Activated T-cell treated with anti-CD3 and anti-CD28 coated beads, Interleukin-2, amount 50 U/mL, for 1 hour (primary cell): ENCODE results near the gene C4orf33.
"Not testable (repeated sequence)": the region's sequence is repeated elsewhere in the genome, so short reads cannot be mapped to it uniquely, and the experiment has no call there.

Source experiments
- DNase-seq: peaks from one replicate; pipeline ENCODE4 v3.0.0-alpha.2; 2020

C4orf33 gene, protein sequence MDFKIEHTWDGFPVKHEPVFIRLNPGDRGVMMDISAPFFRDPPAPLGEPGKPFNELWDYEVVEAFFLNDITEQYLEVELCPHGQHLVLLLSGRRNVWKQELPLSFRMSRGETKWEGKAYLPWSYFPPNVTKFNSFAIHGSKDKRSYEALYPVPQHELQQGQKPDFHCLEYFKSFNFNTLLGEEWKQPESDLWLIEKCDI

DNA sequence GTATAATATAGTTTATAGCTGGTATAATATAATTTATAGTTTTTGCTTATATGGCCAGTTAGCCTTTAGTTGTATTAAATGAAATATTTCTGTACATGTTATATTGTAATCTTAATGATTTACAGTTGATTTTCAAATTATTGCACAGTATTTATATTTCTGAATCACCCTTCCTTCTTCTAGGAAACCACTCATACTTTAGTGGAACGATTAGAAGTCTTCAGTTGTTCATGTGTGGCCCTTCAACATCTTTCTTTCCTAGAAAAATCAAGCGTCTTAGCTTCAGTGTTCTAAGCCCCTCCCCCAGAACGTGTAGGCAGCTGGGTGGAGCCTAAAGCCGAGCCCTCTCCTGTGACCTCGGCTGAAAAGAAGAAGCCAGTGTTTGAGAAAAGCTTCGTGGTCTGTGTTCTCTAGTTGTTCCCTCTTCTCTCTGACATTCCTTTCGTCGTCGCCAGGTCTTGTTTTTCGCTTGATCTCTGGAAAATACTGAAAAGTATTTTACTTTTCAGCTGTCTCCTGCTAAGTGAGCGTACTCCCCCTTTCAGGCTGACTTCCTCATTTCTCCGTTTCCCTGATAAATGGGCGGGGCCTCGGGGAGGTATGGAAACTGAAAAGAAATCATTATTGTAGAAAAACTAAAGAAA, at the start of gene C4orf33:
TSS of gene C4orf33 (plus strand) at position 342 of the 644 bp plus-strand sequence. CDS start 6,459 bp downstream, outside the sequence.
- DNase-seq: peak; percentile 71

DNA sequence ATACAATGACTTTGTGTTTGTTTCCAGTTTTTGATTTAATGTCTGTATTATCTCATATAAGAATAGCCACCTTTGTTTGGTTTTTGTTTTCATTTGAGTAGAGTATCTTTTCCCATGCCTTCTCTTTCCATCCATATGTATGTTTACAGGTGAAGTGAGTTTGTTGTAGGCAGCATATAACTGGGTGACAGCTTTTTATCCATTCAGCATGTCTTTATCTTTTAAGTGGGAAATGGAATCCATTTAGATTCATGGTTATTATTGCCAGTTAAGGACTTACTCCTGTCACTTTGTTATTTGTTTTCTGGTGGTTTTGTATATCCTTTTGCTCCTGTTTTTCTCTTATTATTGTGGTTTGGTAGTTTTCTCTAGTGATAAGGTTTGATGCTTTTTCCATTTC, 36.9 kb upstream of the C4orf33 start:
- no peak for DNase-seq

DNA sequence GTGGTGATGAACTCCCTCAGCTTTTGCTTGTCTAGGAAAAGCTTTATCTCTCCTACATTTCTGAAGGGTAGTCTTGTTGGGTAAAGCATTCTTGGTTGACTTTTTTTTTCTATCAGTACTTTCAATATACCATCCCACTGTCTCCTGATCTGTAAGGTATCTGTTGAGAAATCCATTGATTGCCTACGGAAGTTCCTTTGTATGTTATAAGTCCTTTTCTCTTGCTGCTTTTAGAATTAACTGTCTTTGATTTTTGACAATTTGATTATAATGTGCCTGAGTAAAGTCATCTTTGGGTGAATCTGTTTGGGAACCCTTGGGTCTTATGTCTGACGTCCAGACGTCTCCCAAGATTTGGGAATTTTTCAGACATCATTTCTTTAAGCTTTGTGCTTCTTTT, 33.4 kb upstream of the C4orf33 start:
- no peak for DNase-seq

DNA sequence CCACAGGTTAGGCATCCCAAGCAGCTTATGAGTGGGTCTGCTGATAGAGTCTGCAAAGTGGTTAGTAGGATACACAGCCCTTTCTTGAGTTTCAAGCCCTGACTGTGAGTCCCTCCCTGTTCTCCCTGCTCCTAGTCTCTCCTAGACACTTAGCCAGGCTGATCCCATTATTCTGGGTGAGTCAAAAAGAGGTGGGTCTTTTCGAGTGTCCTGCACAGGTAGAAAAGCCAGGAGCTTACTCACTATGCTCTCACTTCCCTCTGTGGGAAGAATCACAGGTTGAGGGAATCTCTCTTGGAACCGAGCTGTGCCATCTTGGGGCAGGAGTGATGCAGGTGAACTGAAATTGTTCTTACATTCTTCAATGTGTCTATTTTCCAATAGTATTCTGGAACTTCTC, 32.3 kb upstream of the C4orf33 start:
- DNase-seq: no peak

DNA sequence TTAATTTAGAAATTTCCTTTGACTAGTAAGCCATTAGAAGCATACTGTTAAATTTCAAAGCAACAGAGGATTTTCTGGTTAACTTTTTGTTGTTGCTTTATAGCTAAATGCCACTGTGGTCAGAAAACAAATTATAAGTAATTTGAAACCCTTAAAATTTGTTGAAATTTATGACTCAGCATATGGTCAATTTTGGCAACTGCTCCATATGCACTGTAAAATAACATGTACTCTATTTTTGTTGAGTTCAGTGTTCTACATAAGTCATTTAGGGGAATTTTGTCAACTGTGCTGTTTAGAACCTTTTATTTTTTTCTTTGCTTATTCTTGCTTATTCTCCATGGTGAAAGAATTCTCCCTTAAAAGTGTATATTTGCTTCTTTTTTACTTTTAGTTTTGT, 31.2 kb upstream of the C4orf33 start:
- DNase-seq: no peak

DNA sequence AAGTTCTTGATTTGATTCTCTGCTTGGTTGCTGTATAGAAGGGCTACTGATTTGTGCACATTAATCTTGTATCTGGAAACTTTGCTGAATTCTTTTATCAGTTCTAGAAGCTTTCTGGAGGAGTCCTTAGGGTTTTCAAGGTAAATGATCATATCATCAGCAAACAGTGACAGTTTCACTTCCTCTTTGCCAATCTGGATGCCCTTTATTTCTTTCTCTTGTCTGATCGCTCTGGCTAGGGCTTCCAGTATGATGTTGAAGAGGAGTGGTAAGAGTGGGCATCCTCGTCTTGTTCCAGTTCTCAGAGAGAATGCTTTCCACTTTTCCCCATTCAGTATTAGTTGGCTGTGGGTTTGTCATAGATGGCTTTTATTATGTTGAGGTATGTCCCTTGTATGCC, 26.4 kb upstream of the C4orf33 start:
- not testable (repeated sequence) for DNase-seq

DNA sequence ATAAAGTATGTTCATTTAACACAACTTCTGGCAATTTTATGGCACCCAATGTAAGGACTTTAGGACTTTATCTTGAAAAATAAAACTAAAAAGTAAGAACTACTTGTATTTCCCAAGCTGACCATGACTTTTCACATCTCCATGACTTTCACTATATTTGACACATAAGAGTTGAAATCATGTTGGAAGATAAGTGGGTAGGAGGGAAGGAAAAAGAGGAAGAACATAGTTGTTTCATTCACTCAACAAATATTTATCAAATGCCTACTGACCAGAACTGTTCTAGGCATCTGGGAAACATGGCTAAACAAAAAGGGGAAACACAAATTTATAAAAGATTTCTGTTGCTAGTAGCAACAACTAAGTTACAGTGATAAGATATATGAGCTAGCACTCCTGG, 18.6 kb upstream of the C4orf33 start:
- DNase-seq: no peak

DNA sequence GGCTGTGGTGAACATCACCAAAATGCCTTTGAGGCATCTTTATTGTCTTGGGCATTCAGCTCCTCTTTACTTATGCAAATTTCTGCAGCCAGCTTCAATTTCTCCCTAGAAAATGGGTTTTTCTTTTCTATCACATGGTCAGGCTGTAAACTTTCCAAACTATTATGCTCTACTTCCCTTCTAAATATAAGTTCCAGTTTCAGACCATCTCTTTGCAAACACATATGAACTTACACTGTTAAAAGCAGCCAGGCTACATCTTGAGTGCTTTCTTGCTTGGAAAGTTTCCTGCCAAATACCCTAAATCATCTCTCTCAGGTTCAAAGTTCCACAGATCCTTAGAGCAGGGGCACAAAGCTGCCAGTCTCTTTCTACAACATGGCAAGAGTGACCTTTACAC, 15.8 kb upstream of the C4orf33 start:
- DNase-seq: no peak

DNA sequence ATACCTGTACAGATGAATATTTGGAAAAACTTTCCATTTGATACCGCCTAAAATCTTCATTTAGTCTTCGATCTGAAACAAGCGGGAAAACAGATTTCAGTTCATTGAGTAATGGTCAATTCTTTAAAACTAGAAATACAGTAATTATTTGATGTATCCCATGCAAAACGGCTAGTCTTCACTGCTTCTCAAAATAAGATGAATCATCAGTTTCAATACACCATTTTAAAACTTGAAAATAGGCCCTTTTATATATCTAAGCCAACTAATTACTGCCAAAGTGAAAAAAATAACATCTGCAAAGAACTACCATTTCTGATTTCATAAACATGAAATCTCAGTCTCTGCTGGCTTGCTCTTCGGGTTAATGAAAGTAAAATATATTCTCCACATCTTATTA, 13.7 kb upstream of the C4orf33 start:
- no peak for DNase-seq

DNA sequence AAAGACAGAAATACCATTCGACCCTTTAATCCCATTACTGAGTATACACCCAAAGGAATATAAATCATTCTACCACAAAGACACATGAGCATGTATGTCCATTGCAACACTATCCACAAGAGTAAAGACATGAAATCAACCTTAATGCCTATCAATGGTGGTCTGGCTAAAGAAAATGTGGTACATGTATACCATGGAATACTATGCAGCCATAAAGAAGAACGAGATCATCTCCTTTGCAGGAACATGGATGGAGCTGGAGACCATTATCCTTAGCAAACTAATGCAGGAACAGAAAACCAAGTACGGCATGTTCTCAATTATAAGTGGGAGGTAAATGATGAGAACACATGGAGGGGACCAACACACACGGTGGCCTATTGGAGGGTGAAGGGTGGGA, 10.5 kb upstream of the C4orf33 start:
- DNase-seq: no peak

DNA sequence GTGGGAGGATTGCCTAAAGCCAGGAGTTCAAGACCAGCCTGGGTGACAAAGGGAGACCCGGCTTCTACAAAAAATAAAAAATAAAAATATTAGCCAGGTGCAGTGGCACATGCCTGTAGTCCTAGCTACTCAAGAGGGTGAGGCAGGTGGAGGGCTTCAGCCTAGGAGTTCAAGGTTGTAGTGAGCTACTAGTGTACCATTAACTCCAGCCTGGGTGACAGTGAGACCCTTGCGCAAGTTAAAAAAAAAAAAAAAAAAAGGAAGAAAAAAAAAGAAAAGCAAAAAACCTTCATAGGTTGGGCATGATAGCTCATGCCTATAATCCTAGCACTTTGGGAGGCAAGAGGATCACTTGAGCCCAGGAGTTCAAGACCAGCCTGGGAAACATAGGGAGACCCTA, 8.4 kb upstream of the C4orf33 start:
- DNase-seq: no peak

DNA sequence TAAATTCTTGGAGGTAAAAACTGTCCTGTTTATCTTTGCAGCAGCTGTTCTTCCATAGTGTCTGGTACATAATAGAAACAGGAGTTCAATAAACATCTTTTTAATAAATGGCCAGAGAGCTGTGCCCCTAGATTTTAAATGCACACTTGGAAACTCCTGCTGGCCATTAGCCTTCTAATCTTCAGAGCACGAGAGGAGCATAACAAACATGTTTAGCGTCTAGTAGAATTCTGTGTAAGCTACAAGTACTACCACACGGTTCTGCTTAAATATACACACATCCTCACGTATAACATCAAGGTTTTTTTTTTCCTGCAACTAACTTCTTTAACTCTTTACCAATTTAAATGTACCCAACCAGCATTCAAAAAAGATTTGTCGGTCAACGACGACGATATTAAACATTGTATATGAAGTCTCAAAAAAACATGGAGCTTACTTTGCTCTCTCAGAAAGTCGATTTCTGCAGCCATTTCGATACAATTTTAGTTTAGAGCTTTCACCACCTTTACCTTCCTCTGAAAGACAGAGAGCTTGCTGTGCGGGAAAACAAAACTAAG, 3.2 kb upstream of the C4orf33 start:
- DNase-seq: no peak

DNA sequence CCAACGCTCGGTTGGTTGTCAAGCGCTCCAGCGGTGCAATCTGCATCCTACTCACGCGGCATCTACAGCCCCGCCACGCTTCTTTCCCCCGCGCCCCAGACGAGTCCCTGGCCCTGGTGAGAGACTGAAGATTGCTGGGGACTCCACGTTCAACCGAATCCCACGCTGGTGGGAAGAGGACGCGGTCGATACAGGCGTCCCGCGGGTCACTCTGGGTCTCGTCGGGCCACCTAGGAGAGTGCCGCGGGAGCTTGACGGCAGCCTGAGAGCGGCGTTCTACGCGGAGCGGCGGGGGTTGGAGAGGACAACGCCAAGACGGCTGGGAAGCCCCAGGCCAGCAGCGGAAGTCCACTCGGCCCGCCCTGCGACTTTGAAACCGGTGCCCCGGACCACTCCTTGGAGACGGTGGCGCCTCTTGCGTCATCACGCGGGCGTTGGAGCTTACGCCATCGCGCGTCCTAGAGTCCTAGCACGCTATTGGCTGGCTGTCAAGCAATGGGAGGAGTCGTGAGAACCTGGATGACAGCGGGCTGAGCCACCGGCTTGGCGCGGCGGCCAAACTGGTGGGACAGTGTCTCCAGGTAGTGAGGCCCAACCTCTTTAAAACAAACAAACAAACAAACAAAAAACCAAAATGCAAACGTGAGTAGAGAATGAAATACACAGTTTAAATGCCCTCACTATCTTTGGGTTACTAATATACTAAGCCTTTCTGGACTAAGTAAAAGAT, 2.6 kb upstream of the C4orf33 start, which contains the start of gene SCLT1:
TSS of gene SCLT1 (minus strand) at position 349 of the 730 bp plus-strand sequence. CDS start 436 bp downstream, outside the sequence.
- DNase-seq: peak; percentile 94

DNA sequence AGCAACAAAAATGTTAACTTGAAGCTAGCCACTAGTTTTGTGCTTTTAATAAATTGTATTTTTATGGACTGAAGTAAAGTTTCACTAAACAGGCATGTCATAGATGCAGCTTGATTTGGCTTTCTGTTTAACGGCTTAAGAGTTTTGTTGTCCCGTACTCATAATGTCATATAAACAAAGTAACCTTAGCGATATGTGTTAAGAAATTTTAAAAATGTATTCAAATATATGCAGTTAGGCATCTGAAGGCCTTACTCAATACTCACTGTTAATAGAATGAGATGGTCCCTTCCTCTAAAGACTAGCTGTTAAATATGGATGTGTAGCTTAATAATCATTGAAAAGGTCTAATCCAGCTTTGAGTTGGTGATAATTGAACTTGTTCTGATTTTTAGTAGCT, 1.6 kb upstream of the C4orf33 start:
- no peak for DNase-seq

DNA sequence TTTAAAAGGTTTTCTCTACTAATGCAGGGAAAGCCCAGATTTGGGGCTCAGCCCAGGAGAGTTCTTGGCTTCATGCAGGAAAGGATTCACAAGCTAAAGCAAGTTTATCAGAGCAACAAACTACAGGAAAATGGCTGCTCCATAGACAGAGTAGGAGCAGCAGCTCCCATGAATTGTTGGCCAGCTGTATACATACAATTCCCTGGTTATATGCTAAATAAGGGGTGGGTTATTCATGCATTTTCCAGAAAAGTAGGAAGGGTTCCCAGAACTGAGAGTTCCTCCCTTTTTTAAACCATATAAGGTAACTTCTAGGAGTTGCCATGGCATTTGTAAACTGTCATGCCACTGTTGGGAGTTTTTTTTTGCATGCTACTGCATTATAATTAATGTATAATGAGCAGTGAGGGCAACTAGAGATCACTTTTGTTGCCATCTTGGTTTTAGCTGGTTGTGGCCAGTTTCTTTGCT, 2.6 kb downstream of the C4orf33 start:
- DNase-seq: no peak

DNA sequence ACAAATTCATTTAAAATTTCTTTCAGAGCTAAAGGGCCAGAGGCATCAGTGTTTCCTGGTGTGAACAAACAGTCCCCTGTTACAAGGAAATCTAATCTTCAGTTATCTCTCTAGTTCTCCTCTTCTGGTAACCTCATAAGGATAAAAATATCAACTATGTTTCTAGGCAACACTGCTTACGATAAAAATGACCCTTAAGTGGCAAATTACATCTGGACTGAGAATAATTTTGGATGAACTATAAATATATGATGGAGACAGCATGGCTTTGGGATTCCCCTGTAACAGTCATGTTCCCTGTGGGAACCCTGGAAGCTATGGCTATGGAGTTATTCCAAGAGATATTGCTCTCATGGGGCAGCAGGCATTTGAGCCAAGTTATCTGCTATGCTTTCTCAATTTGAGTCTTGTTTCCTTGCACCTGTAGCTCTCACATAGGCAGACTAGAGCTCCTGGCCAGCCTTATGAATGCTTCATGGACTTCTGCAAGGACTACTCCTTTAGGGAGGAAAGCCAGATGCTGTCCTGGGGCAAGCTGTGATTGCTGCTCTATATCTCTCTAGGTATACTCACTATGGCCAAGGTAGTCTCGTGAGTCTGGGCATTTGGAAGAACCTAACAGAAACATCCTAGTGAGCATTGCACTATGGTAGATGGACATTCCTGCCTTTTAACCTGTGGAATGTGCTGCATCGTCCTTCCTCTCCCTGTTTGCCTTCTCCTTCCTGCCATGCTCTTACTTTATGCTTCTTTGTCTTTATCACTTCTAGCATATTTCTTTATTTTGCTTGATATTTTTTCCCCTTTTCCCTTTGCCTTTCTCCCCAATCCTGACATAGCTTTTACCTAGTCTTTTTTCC, 14.2 kb downstream of the C4orf33 start:
- no peak for DNase-seq

DNA sequence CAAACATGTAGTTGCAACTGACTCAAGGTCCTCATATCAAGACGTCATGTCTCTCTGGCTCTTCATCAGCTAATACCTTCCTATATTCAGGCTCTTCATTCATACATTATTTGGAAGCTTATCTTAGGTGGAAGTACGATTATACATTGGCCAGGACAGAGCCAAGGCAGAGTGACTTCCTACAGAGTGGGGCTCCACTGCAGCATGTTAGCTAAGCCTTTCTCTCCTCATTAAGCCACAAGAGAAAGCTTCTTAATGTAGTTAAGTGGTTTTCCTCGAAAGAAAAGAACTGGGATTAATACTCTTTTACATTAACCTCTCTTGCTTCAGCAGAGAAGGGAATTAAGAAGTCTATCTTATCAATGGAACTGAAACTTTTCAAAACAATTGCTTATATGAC, 15.0 kb downstream of the C4orf33 start:
- DNase-seq: no peak

DNA sequence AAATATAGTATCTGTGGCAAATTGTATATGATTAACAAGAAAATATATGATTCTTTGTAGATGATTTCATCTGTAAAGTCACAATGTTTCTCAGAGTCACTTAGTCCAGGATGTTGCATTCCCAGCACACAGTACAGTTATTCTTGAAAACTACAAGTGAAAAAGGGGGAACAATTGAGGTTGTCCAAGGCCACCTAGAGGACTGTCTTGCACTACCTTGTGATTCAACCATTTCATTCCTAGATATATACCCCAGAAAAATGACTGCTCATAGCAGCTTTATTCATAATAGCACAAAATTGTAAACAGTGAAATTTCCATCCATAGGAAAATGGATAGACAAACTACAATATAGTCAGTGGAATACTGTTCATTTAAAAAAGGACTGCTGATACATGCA, 16.0 kb downstream of the C4orf33 start:
- no peak for DNase-seq

DNA sequence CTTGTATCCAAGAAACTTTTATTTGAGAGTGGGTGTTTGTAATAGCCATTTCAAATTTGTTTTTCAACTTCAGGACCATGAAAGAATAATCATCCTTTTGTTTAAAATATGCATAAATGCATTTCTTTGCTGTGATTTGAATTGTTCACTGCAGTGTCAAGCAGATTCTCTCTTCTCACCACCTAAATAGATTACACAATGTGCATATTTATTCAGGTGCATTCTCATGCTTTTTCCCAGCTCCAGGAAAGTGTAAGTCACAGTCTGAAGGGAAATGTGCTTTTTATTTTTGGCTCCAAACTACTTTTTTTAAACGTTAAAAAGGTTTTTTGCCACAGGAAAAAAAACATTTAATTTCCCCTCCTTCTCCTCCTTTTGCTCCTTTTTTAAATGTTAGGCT, 17.5 kb downstream of the C4orf33 start:
- DNase-seq: no peak

DNA sequence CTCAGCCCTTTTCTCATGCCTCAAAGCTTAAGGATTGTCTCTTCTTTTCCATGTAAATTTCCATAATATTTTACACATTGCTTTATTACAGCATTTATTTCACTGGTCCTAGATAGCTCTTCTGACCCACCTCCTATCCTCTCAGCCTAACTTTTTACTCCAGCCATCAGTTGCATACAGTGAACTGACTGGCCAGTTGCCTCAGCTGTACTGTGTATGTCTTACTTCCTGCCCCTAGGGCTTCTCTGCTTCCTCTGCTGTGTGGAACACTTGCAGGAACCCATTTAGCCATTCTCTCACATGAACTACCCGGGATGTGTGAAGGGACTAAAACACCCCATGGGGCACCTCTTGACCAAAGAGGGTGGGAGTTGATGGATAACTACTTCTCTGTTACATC, 18.0 kb downstream of the C4orf33 start:
- DNase-seq: no peak

DNA sequence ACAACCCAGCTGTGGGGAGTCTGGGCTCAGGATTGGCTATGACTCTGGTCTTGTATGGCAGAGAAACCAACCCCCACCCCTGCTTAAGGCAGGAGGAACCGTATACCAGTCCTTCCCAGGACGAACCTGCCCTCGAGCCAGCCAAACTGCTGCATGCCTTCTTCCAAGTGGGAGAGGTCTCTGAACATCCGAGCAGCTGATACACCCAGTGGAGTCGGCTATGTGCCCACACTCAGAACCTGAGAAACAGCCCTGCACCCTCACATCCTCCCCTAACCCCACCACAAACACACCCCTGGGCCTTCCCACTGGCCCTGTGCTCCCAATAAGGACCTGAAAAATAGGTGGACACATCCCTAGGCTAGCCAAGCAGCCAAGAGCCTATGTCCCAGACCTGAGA, 21.8 kb downstream of the C4orf33 start:
- DNase-seq: no peak

DNA sequence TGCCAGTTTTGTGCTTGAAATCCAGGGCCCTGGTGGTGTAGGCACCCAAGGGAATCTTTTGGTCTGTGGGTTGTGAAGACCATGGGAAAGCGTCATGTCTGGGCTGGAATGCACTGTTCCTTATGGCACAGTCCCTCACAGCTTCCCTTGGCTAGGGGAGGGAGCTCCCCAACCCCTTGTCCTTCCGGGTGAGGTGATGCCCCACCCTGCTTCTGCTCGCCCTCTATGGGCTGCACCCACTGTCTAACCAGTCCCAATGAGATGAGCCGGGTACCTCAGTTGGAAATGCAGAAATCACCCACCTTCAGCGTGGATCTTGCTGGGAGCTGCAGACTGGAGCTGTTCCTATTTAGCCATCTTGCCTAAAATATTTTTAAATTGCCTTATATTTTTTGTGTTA, 30.7 kb downstream of the C4orf33 start:
- DNase-seq: not testable (repeated sequence)

DNA sequence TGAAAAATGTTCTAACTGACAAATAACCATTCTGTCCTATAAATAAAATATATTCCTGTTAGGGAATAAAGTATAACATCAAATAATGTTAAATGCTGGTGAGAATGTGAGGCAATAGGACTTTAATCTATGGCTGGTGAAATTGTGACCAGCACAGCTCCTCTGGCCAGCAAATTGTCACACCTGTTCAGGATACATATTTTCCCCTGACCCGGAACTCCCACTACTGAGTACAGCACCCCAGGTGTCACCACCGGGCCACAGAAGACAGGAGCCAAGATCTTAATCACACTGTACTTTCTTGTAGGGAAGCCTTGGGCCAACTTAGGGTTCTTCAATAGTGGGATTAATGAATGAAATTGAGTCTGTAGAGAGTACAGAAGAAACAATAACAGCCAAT, 33.2 kb downstream of the C4orf33 start:
- DNase-seq: no peak
